ENCODE data around the gene LGALSL. TPM values are rescaled to one million over a fixed set of nuclear protein-coding genes. Genes with fewer than 3 reads are reported as not detected.
A peak's percentile ranks its signal among the peaks of the same experiment; 100 is the strongest.

LGALSL gene
- total RNA-seq, 1 experiment from 2014 or later = 26.8 TPM

GRCh38 chr2:64466478-64467085 is 12.6 kb downstream of the LGALSL start:
- in situ Hi-C loops (cut with HindIII; ENCODE audit: low sequenced_read_pairs) = no loop called here
- DNase-seq (ENCODE audit: low spot score) = no peak

DNA sequence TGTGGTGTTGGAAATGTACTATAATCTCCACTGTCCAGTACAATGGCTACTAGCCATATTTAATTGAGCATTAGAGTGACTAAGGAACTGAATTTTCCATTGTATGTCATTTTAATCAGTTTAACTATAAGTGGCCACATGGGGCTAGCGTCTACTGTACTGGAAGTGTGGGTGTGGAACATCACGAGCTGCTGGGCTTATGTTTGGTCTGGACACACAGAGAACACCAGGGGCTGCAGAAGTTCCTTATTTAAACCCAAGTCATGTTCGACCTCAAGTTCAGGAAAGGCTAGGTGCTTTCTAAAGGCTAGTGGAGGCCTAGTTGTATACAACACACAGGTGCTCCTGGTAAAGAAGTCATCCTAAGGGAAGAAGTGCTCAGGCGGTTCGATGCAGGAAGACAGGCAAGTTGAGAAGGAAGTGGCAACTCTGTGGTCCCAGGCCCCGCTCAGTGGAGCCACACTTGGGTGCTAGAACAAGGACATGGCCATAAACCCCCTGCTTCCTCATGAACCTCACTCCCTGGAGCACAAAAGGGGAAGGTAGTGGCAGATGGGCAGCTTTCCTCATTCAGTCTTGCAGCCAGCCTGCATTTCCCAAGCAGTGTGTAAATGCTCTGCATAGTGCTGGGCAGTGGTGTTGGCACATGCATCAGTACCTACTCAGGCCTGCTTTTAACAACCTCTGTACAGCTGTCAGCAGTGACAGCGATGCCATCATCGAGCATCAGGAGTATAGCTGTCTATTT is 13.3 kb downstream of the LGALSL start:
- DNase-seq (ENCODE audit: low spot score) = no peak
- in situ Hi-C loops (cut with HindIII; ENCODE audit: low sequenced_read_pairs) = no loop called here

- in situ Hi-C loops (cut with HindIII; ENCODE audit: low sequenced_read_pairs) = no loop called here
- DNase-seq (ENCODE audit: low spot score) = no peak
These were observed 15.3 kb downstream of the LGALSL start for GRCh38 chr2:64469261-64469660.

GRCh38 chr2:64470071-64470470 is 16.1 kb downstream of the LGALSL start:
- in situ Hi-C loops (cut with HindIII; ENCODE audit: low sequenced_read_pairs) = no loop called here
- no peak for DNase-seq (ENCODE audit: low spot score)

GRCh38 chr2:64470766-64471295 is 16.9 kb downstream of the LGALSL start:
- DNase-seq (ENCODE audit: low spot score) = no peak
- in situ Hi-C loops (cut with HindIII; ENCODE audit: low sequenced_read_pairs) = no loop called here

DNA sequence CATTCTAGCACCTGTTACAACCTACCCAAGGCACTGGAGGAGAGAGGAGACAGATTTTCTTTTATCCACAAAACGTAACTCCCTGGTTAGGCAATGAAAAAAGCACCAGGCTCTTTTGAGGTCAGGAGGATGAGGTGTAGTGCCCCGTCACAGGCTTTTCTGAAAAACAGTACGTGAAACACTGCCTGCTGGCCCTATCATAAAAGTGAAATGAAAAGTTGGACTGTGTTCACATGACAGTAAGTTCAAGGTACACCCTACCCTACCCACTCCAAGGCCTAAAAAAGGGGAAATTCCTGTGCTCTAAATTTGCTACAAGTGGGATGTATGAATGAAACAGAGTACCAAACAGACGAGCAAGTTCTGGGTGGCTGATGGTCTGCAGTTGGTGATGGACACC is 17.6 kb downstream of the LGALSL start:
- DNase-seq (ENCODE audit: low spot score) = no peak
- in situ Hi-C loops (cut with HindIII; ENCODE audit: low sequenced_read_pairs) = no loop called here

- in situ Hi-C loops (cut with HindIII; ENCODE audit: low sequenced_read_pairs) = no loop called here
- no peak for DNase-seq (ENCODE audit: low spot score)
These were observed 18.9 kb downstream of the LGALSL start for GRCh38 chr2:64472881-64473280.

GRCh38 chr2:64474121-64474571 is 20.2 kb downstream of the LGALSL start:
- DNase-seq (ENCODE audit: low spot score) = peak; percentile 38
- in situ Hi-C loops (cut with HindIII; ENCODE audit: low sequenced_read_pairs) = no loop called here

GRCh38 chr2:64474636-64475035 is 20.7 kb downstream of the LGALSL start:
- in situ Hi-C loops (cut with HindIII; ENCODE audit: low sequenced_read_pairs) = no loop called here

DNA sequence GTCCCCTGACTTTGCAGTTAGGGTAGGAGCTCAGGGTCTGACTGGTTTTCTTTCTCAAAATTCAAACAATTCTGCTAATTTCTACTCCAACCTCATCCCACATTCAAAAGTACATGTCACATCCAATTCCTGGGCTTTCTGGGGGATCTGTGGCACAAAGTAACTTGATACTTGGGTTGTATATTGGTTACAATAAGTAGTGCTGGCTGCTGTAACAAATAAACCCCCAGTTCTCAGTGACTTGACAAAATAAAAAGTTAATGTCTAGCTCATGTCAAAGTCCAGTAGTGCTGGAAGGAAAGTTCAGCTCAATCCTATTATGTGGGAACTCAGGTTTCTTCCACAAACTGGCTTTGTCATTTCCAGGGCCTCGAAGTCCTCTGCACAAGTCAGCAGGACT is 23.1 kb downstream of the LGALSL start:
- DNase-seq (ENCODE audit: low spot score) = no peak
- in situ Hi-C loops (cut with HindIII; ENCODE audit: low sequenced_read_pairs) = no loop called here

More at GRCh38 chr2:64474636-64475035, 20.7 kb downstream of the LGALSL start:
- DNase-seq (ENCODE audit: low spot score) = no peak

- in situ Hi-C loops (cut with HindIII; ENCODE audit: low sequenced_read_pairs) = no loop called here
These were observed 24.0 kb downstream of the LGALSL start for GRCh38 chr2:64477979-64478378.

GRCh38 chr2:64478502-64479230 is 24.7 kb downstream of the LGALSL start:
- DNase-seq (ENCODE audit: low spot score) = no peak
- in situ Hi-C loops (cut with HindIII; ENCODE audit: low sequenced_read_pairs) = no loop called here

More at GRCh38 chr2:64477979-64478378, 24.0 kb downstream of the LGALSL start:
- DNase-seq (ENCODE audit: low spot score) = no peak

- in situ Hi-C loops (cut with HindIII; ENCODE audit: low sequenced_read_pairs) = no loop called here
- DNase-seq (ENCODE audit: low spot score) = no peak
These were observed 25.5 kb downstream of the LGALSL start for GRCh38 chr2:64479259-64480117.

GRCh38 chr2:64481665-64482064 is 27.7 kb downstream of the LGALSL start:
- no peak for DNase-seq (ENCODE audit: low spot score)
- in situ Hi-C loops (cut with HindIII; ENCODE audit: low sequenced_read_pairs) = no loop called here

DNA sequence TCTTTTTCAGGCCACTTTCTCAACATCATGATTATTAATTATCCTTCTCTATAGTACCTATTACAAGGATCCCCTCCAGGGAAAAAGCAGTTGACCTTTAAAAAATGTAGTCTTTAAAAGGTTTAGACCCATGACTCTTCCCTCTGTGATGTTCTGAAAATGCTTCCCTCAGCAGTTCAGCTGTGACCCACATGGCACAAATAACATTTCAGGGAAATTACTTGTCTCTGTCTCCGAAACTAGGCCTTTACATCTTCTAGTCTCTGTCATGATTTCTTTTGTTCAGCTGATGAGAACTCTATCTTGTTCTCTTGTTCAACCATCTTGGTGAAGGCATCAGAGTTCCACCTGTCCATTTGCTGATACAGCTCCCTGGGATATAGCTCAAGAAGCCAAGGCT is 28.3 kb downstream of the LGALSL start:
- DNase-seq (ENCODE audit: low spot score) = no peak
- in situ Hi-C loops (cut with HindIII; ENCODE audit: low sequenced_read_pairs) = no loop called here

GRCh38 chr2:64482765-64483504 is 29.0 kb downstream of the LGALSL start:
- DNase-seq (ENCODE audit: low spot score) = no peak
- in situ Hi-C loops (cut with HindIII; ENCODE audit: low sequenced_read_pairs) = no loop called here

DNA sequence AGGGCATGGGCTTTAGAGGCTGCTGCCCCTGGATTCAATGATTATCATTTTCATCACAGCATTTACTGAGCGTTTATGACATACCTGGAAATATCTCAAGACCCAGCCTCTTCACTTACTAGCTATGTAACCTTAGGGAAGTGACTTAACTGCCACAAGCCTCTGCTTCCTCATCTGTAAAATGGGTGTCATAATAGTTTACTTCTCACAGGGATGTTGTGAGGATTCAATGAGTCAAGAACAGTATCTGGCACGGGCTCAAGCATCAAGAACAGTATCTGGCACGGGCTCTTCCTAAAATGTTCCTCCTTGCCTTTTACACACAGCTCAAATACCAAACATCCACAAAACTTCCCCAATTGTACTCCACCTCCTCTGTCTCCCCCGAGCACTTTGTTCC is 31.4 kb downstream of the LGALSL start:
- DNase-seq (ENCODE audit: low spot score) = no peak
- in situ Hi-C loops (cut with HindIII; ENCODE audit: low sequenced_read_pairs) = no loop called here

- no peak for DNase-seq (ENCODE audit: low spot score)
- in situ Hi-C loops (cut with HindIII; ENCODE audit: low sequenced_read_pairs) = no loop called here
These were observed 32.0 kb downstream of the LGALSL start for GRCh38 chr2:64485961-64486360.

Measured in G401 (cell line).